ENCODE results near the gene VSTM4.

DNA sequence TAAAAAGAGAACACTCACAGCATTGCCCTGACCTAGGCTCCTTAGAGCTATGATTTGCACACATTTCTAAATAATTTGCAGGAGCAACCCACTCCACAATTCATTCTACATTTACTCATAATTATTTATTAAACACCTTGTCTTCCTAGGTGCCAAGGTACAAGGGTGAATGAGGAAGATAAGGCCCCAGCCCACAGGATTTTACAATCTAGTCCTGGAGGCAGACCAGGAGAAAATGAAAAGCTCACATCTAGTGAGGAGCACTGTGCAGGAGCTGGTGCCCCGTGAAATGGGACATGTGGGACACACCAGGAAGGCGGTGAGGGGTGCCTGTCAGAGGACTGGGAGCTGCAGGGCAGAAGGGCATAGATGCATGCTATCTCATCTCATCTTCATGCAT, 116.0 kb downstream of the VSTM4 start:
- TF ChIP-seq, protein P1, sequence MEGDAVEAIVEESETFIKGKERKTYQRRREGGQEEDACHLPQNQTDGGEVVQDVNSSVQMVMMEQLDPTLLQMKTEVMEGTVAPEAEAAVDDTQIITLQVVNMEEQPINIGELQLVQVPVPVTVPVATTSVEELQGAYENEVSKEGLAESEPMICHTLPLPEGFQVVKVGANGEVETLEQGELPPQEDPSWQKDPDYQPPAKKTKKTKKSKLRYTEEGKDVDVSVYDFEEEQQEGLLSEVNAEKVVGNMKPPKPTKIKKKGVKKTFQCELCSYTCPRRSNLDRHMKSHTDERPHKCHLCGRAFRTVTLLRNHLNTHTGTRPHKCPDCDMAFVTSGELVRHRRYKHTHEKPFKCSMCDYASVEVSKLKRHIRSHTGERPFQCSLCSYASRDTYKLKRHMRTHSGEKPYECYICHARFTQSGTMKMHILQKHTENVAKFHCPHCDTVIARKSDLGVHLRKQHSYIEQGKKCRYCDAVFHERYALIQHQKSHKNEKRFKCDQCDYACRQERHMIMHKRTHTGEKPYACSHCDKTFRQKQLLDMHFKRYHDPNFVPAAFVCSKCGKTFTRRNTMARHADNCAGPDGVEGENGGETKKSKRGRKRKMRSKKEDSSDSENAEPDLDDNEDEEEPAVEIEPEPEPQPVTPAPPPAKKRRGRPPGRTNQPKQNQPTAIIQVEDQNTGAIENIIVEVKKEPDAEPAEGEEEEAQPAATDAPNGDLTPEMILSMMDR (IDR thresholded peaks at IDR 0.05) = no peak
- TF ChIP-seq POLR2A (IDR thresholded peaks at IDR 0.05) = no peak
